ENCODE results near the gene AK2.

Gene AK2

GRCh38 chr1:32984455-32985171 lies 52.1 kb downstream of the AK2 start:
- DNase-seq: peak; percentile 60
- TF ChIP-seq EZH2phosphoT487 (IDR thresholded peaks at IDR 0.05; ENCODE audit: low read length) (no peak), CTCF (IDR thresholded peaks at IDR 0.05; ENCODE audit: low read length) (no peak), EZH2 (optimal IDR thresholded peaks at IDR 0.05; ENCODE audit: low read depth, low read length) (no peak)
- Histone ChIP-seq H3K36me3 (replicated peaks; ENCODE audit: insufficient read depth, low read length) (no peaks in the 10 kb centered on the region), H3K4me2 (ENCODE audit: low read depth, low read length) (peak overlapping the region; percentile 3; the same call in 1 of the 2 replicates), H3K9me3 (replicated peaks; ENCODE audit: insufficient read depth, low read length) (no peaks in the 10 kb centered on the region), H3K79me2 (ENCODE audit: low read length) (no peaks in the 10 kb centered on the region), H3K27me3 (replicated peaks; ENCODE audit: insufficient read depth, low read length) (no peaks in the 10 kb centered on the region), H3K9me2 (replicated peaks; ENCODE audit: insufficient read depth, low read length) (no peaks in the 10 kb centered on the region), H3F3A (ENCODE audit: insufficient read depth, low read length) (peaks cover 16% of the 10 kb centered on the region), H3K9ac (ENCODE audit: low read length) (no peak overlapping the region), H4K20me1 (ENCODE audit: insufficient read depth, low read length) (no peaks in the 10 kb centered on the region), H3K27ac (ENCODE audit: low read length) (peak overlapping the region; percentile 36; the same call in 1 of the 2 replicates), H3K4me3 (ENCODE audit: low read length) (no peak overlapping the region), H2AFZ (ENCODE audit: low read length) (no peak overlapping the region), H3K4me1 (ENCODE audit: low read length) (peaks cover 55% of the 10 kb centered on the region)

- TF ChIP-seq EZH2phosphoT487 (IDR thresholded peaks at IDR 0.05; ENCODE audit: low read length) (no peak), CTCF (IDR thresholded peaks at IDR 0.05; ENCODE audit: low read length) (no peak), EZH2 (optimal IDR thresholded peaks at IDR 0.05; ENCODE audit: low read depth, low read length) (no peak)
- peaks cover 50% of the 10 kb centered on the region for H3K4me1 ChIP-seq (ENCODE audit: low read length)
- H3K9me2 ChIP-seq (replicated peaks; ENCODE audit: insufficient read depth, low read length): no peaks in the 10 kb centered on the region
Measured at GRCh38 chr1:32984090-32984454, 52.6 kb downstream of the AK2 start.

GRCh38 chr1:32983020-32983419 lies 53.7 kb downstream of the AK2 start:
- H2AFZ ChIP-seq (ENCODE audit: low read length): no peak overlapping the region
- H3K27ac ChIP-seq (ENCODE audit: low read length): no peak overlapping the region
- no peak for TF ChIP-seq CTCF (IDR thresholded peaks at IDR 0.05; ENCODE audit: low read length)
- TF ChIP-seq EZH2phosphoT487 (IDR thresholded peaks at IDR 0.05; ENCODE audit: low read length): no peak
- TF ChIP-seq EZH2 (optimal IDR thresholded peaks at IDR 0.05; ENCODE audit: low read depth, low read length): no peak
- H3K9me2 ChIP-seq (replicated peaks; ENCODE audit: insufficient read depth, low read length): no peaks in the 10 kb centered on the region
- no peaks in the 10 kb centered on the region for H3K9me3 ChIP-seq (replicated peaks; ENCODE audit: insufficient read depth, low read length)
- no peak for DNase-seq
- no peak overlapping the region for H3K4me3 ChIP-seq (ENCODE audit: low read length)
- H3K27me3 ChIP-seq (replicated peaks; ENCODE audit: insufficient read depth, low read length): no peaks in the 10 kb centered on the region
- no peaks in the 10 kb centered on the region for H4K20me1 ChIP-seq (ENCODE audit: insufficient read depth, low read length)
- peaks cover 49% of the 10 kb centered on the region for H3K4me1 ChIP-seq (ENCODE audit: low read length)
- no peak overlapping the region for H3K9ac ChIP-seq (ENCODE audit: low read length)
- no peaks in the 10 kb centered on the region for H3K36me3 ChIP-seq (replicated peaks; ENCODE audit: insufficient read depth, low read length)
- no peak overlapping the region for H3K4me2 ChIP-seq (ENCODE audit: low read depth, low read length)
- H3K79me2 ChIP-seq (ENCODE audit: low read length): no peaks in the 10 kb centered on the region
- H3F3A ChIP-seq (ENCODE audit: insufficient read depth, low read length): peaks cover 16% of the 10 kb centered on the region

More at GRCh38 chr1:32984090-32984454, 52.6 kb downstream of the AK2 start:
- H3K9me3 ChIP-seq (replicated peaks; ENCODE audit: insufficient read depth, low read length): no peaks in the 10 kb centered on the region
- DNase-seq: no peak
- H3K4me2 ChIP-seq (ENCODE audit: low read depth, low read length): peak overlapping the region; percentile 3; the same call in 1 of the 2 replicates
- H4K20me1 ChIP-seq (ENCODE audit: insufficient read depth, low read length): no peaks in the 10 kb centered on the region
- H2AFZ ChIP-seq (ENCODE audit: low read length): no peak overlapping the region
- H3K36me3 ChIP-seq (replicated peaks; ENCODE audit: insufficient read depth, low read length): no peaks in the 10 kb centered on the region
- H3K9ac ChIP-seq (ENCODE audit: low read length): no peak overlapping the region
- peak overlapping the region; percentile 36; the same call in 1 of the 2 replicates for H3K27ac ChIP-seq (ENCODE audit: low read length)
- peaks cover 16% of the 10 kb centered on the region for H3F3A ChIP-seq (ENCODE audit: insufficient read depth, low read length)
- H3K27me3 ChIP-seq (replicated peaks; ENCODE audit: insufficient read depth, low read length): no peaks in the 10 kb centered on the region
- no peaks in the 10 kb centered on the region for H3K79me2 ChIP-seq (ENCODE audit: low read length)
- H3K4me3 ChIP-seq (ENCODE audit: low read length): no peak overlapping the region

Measured in MM.1S (cell line).